Measurements from ENCODE around the gene CERCAM. TPM values are rescaled to one million over a fixed set of nuclear protein-coding genes. Genes with fewer than 3 reads are reported as not detected.

CERCAM gene
- total and polyA plus RNA-seq, 2 of the 13 experiments (the other 11 are each of a cell fraction or from before 2014, with no cell fraction given) = 9.0 to 17.1 TPM

DNA sequence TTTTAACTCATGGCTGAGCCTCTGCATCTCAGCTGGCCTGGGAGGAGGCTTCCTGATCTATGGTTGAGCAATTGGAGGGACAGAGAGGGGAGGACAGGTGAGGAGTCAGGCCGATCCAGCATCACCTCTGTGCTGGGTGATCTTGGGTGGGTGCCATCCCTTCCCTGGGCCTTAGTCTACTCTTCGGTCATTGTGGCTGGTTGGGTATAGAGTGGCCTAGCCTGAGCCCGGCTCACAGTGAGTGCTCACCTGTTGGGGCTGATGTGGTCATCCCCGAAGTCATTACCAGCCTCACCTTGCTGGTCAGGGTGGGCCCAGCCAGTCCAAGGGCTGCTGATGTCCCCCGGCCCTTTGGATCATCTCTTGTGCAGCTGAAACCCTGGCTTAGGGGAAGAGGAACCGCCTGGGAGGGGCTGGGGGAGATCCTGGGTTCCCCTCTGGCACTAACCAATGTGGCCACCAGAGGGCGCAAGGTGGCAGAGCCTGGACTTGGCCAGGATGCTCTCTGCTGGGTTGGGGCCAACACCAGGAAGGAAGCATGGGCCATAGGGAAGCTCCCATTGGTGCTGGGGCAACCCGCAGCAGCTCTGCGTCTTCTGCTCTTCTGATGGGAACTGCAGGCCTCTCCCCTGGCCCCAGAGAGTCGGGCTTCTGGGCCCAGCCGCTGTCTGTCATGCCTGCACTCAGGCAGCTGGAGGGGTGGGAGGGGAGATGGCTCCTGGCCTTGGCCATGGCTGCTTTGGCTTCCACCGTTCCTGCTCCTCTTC, 17.9 kb downstream of the CERCAM start (continued):
- TF ChIP-seq ZNF331 (CRISPR knock-in tag; IDR thresholded peaks at IDR 0.05) (peak; percentile 44; the same call in 1 of the 2 replicates), THAP11 (CRISPR knock-in tag; IDR thresholded peaks at IDR 0.05) (0 out of 2 replicates have a peak, but pooled peaks have one; percentile 41), EEA1 (CRISPR knock-in tag; IDR thresholded peaks at IDR 0.05; ENCODE audit: borderline replicate concordance) (0 out of 2 replicates have a peak, but pooled peaks have one; percentile 62), ZNF253 (CRISPR knock-in tag; IDR thresholded peaks at IDR 0.05; ENCODE audit: borderline replicate concordance) (0 out of 2 replicates have a peak, but pooled peaks have one; percentile 43), ZNF20 (CRISPR knock-in tag; IDR thresholded peaks at IDR 0.05) (no peak), ZNF839 (CRISPR knock-in tag; IDR thresholded peaks at IDR 0.05; ENCODE audit: borderline replicate concordance) (0 out of 2 replicates have a peak, but pooled peaks have one; percentile 27), PAX8 (CRISPR knock-in tag; IDR thresholded peaks at IDR 0.05; ENCODE audit: borderline replicate concordance) (0 out of 2 replicates have a peak, but pooled peaks have one; percentile 45), ZNF460 (CRISPR knock-in tag; IDR thresholded peaks at IDR 0.05; ENCODE audit: borderline replicate concordance) (no peak), ZNF891 (CRISPR knock-in tag; IDR thresholded peaks at IDR 0.05) (no peak), MAZ (IDR thresholded peaks at IDR 0.05; ENCODE audit: borderline replicate concordance, low read depth, low read length) (no peak), MAZ (CRISPR knock-in tag; IDR thresholded peaks at IDR 0.05; ENCODE audit: low read depth) (0 out of 2 replicates have a peak, but pooled peaks have one; percentile 37), PATZ1 (CRISPR knock-in tag; IDR thresholded peaks at IDR 0.05) (peak; percentile 86), CCDC6 (CRISPR knock-in tag; IDR thresholded peaks at IDR 0.05) (0 out of 2 replicates have a peak, but pooled peaks have one; percentile 27), MBNL3 (CRISPR knock-in tag; conservative IDR thresholded peaks at IDR 0.05) (no peak), ESRRA (CRISPR knock-in tag; IDR thresholded peaks at IDR 0.05; ENCODE audit: low read depth) (peak; percentile 39; the same call in 1 of the 2 replicates), DNMT3B (CRISPR knock-in tag; conservative IDR thresholded peaks at IDR 0.05) (no peak), ZFP62 (CRISPR knock-in tag; IDR thresholded peaks at IDR 0.05) (0 out of 2 replicates have a peak, but pooled peaks have one; percentile 39)
- TF ChIP-seq, protein P1, sequence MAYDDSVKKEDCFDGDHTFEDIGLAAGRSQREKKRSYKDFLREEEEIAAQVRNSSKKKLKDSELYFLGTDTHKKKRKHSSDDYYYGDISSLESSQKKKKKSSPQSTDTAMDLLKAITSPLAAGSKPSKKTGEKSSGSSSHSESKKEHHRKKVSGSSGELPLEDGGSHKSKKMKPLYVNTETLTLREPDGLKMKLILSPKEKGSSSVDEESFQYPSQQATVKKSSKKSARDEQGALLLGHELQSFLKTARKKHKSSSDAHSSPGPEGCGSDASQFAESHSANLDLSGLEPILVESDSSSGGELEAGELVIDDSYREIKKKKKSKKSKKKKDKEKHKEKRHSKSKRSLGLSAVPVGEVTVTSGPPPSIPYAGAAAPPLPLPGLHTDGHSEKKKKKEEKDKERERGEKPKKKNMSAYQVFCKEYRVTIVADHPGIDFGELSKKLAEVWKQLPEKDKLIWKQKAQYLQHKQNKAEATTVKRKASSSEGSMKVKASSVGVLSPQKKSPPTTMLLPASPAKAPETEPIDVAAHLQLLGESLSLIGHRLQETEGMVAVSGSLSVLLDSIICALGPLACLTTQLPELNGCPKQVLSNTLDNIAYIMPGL (CRISPR knock-in tag; IDR thresholded peaks at IDR 0.05; ENCODE audit: borderline replicate concordance in 1 of 2, low read depth in 1 of 2) = peak; percentile 71 to 77
- TF ChIP-seq, protein P2, sequence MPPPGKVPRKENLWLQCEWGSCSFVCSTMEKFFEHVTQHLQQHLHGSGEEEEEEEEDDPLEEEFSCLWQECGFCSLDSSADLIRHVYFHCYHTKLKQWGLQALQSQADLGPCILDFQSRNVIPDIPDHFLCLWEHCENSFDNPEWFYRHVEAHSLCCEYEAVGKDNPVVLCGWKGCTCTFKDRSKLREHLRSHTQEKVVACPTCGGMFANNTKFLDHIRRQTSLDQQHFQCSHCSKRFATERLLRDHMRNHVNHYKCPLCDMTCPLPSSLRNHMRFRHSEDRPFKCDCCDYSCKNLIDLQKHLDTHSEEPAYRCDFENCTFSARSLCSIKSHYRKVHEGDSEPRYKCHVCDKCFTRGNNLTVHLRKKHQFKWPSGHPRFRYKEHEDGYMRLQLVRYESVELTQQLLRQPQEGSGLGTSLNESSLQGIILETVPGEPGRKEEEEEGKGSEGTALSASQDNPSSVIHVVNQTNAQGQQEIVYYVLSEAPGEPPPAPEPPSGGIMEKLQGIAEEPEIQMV (CRISPR knock-in tag; IDR thresholded peaks at IDR 0.05; ENCODE audit: low read depth) = peak; percentile 81; the same call in 1 of the 2 replicates
- TF ChIP-seq, protein P3, sequence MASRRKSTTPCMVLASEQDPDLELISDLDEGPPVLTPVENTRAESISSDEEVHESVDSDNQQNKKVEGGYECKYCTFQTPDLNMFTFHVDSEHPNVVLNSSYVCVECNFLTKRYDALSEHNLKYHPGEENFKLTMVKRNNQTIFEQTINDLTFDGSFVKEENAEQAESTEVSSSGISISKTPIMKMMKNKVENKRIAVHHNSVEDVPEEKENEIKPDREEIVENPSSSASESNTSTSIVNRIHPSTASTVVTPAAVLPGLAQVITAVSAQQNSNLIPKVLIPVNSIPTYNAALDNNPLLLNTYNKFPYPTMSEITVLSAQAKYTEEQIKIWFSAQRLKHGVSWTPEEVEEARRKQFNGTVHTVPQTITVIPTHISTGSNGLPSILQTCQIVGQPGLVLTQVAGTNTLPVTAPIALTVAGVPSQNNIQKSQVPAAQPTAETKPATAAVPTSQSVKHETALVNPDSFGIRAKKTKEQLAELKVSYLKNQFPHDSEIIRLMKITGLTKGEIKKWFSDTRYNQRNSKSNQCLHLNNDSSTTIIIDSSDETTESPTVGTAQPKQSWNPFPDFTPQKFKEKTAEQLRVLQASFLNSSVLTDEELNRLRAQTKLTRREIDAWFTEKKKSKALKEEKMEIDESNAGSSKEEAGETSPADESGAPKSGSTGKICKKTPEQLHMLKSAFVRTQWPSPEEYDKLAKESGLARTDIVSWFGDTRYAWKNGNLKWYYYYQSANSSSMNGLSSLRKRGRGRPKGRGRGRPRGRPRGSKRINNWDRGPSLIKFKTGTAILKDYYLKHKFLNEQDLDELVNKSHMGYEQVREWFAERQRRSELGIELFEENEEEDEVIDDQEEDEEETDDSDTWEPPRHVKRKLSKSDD (CRISPR knock-in tag; IDR thresholded peaks at IDR 0.05; ENCODE audit: low read depth) = no peak

Data from HepG2 (cell line).